GM19023 (cell line): ENCODE data around the gene SIX3.

Experiments
- ATAC-seq: cut with Tn5 transposase; IDR thresholded peaks from one replicate; pipeline ENCODE4 v1.9.1; 2021; ENCODE audit warnings: mild to moderate bottlenecking, moderate library complexity; ENCODE audit not compliant: unreplicated experiment

Gene SIX3

GRCh38 chr2:44980751-44981713, 39.5 kb downstream of the SIX3 start:
- no peak for ATAC-seq

- no peak for ATAC-seq
These were observed 40.2 kb downstream of the SIX3 start for GRCh38 chr2:44981714-44982108.

GRCh38 chr2:44983836-44984604, 42.5 kb downstream of the SIX3 start:
- ATAC-seq: no peak

- ATAC-seq: no peak
These were observed 47.7 kb downstream of the SIX3 start for GRCh38 chr2:44989176-44989575.

GRCh38 chr2:44994377-44994776, 52.9 kb downstream of the SIX3 start:
- no peak for ATAC-seq
